ENCODE measurements around the gene MUC22.

The MUC22 gene

GRCh38 chr6:30970946-30971345 lies 39.3 kb upstream of the MUC22 start:
- TF ChIP-seq ZFX (IDR thresholded peaks at IDR 0.05) (no peak), CTCF (conservative IDR thresholded peaks at IDR 0.05) (no peak)
- no peak overlapping the region for H3K27ac ChIP-seq

DNA sequence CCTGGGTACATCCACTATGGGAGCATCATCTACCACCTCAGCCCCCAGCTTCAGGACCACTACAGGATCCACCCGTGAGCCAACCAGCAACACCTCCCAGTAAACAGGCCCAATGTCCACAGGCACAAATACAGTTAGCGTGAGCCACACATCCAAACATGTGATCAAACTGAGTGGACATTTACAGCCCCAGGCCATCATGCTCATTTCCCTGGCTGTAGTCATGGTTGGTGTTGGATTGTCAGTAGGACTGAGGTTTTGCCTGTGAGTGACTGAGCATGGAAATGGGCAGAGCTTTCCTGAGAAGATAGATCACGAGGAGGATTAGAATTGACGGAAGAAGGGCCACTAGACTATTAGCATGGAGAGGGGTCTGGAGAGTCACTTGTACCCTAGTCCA lies 37.5 kb upstream of the MUC22 start:
- no peak overlapping the region for H3K27ac ChIP-seq
- TF ChIP-seq CTCF (conservative IDR thresholded peaks at IDR 0.05) (no peak), ZFX (IDR thresholded peaks at IDR 0.05) (no peak)

- TF ChIP-seq ZFX (IDR thresholded peaks at IDR 0.05) (no peak), CTCF (conservative IDR thresholded peaks at IDR 0.05) (no peak)
- H3K27ac ChIP-seq, result no peak overlapping the region
Observed at GRCh38 chr6:30974490-30975252, 35.6 kb upstream of the MUC22 start.

DNA sequence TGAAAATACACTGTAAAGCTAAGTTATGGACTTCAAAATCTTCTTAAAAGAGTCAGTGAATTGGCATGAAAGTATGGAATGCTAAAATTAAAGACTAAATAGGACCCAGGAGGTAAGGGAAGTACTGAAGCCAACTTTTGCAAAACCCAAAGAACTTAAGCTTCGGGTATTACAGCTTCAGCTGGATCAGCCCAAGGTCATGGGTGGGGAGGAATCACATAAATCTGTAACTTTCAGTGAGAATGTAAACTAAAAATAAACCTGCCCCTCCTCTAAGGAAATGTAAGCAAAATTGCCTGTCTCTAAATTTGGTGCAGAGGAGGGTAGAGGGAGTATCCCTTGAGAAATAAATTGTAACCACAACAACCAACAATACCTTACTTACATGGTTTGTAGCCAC lies 31.1 kb upstream of the MUC22 start:
- no peak for TF ChIP-seq ZFX (IDR thresholded peaks at IDR 0.05)
- no peak for TF ChIP-seq CTCF (conservative IDR thresholded peaks at IDR 0.05)
- H3K27ac ChIP-seq, result no peak overlapping the region

GRCh38 chr6:30979690-30980089 lies 30.6 kb upstream of the MUC22 start:
- no peak for TF ChIP-seq CTCF (conservative IDR thresholded peaks at IDR 0.05)
- TF ChIP-seq ZFX (IDR thresholded peaks at IDR 0.05), result no peak
- no peak overlapping the region for H3K27ac ChIP-seq

DNA sequence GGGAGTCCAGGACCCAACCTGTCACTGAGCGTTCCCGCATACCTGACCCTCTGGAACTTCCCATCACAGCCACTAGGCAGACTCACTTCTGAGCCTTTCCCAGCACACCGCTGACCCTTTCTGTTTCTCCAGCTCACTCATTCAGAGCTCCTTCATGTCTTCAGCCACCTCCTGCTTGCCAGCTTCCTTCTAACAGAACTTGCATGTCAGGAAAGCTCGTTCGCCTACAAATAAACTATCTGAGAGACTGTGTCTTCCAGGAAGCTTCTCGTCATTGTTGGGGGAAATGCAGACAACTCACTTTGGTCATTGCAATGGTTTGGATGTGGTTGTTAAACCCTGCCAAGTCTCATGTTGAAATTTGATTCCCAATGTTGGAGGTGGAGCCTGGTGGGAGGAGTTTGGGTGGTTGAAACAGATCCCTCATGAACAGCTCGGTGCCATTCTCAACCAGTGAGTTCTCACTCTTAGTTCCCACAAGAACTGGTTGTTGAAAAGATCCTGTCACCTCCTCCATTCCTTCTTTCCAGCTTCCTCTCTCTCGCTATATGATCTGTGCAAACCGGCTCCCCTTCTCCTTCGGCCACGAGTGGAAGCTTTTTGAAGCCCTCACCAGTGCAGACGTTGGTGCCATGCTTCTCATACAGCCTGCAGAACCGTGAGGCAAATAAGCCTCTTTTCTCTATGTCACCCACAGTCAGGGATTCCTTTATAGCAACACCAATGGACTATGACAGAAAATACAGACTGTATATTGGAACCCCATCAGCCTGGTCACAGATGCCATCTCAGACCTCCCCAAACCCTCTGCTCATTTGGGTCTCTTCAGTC lies 28.1 kb upstream of the MUC22 start:
- TF ChIP-seq ZFX (IDR thresholded peaks at IDR 0.05), result no peak
- TF ChIP-seq CTCF (conservative IDR thresholded peaks at IDR 0.05), result no peak; the same call in 1 of the 2 replicates
- H3K27ac ChIP-seq, result peak overlapping the region; percentile 49

GRCh38 chr6:30983439-30983838 lies 26.8 kb upstream of the MUC22 start, which contains the start of gene MUC21:
TSS of gene MUC21 (plus strand) at chr6:30983718. CDS start at chr6:30983959, 241 bp downstream.
- TF ChIP-seq CTCF (conservative IDR thresholded peaks at IDR 0.05) (no peak), ZFX (IDR thresholded peaks at IDR 0.05) (no peak)
- peak within 1 kb of the TSS; percentile 49 for H3K27ac ChIP-seq

Data from C4-2B (cell line).